Lower leg skin (tissue), 3 donors: ENCODE results near the gene ICAM5.

Experiments used
- CTCF ChIP-seq, 3 donors: fragments of 450-650 bp; IDR thresholded peaks; one replicate each; pipeline ENCODE4 v1.5.1; 2016; ENCODE audit warnings: antibody characterized with exemption in 3 of 3, mild to moderate bottlenecking in 3 of 3, moderate library complexity in 2 of 3
- POLR2A ChIP-seq, 2 donors: fragments of 450-650 bp; IDR thresholded peaks; one replicate each; pipeline ENCODE4 v1.6.1; 2016 to 2017; ENCODE audit warnings: antibody characterized with exemption in 2 of 2, mild to moderate bottlenecking in 1 of 2, moderate library complexity in 1 of 2

DNA sequence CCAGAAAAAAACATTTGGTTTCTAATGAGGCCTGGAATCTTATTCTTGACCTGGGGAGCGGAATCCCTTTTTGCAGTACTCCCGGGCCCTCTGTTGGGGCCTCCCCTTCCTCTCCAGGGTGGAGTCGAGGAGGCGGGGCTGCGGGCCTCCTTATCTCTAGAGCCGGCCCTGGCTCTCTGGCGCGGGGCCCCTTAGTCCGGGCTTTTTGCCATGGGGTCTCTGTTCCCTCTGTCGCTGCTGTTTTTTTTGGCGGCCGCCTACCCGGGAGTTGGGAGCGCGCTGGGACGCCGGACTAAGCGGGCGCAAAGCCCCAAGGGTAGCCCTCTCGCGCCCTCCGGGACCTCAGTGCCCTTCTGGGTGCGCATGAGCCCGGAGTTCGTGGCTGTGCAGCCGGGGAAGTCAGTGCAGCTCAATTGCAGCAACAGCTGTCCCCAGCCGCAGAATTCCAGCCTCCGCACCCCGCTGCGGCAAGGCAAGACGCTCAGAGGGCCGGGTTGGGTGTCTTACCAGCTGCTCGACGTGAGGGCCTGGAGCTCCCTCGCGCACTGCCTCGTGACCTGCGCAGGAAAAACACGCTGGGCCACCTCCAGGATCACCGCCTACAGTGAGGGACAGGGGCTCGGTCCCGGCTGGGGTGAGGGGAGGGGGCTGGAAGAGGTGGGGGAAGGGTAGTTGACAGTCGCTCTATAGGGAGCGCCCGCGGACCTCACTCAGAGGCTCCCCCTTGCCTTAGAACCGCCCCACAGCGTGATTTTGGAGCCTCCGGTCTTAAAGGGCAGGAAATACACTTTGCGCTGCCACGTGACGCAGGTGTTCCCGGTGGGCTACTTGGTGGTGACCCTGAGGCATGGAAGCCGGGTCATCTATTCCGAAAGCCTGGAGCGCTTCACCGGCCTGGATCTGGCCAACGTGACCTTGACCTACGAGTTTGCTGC lies 2.7 kb upstream of the ICAM5 start, which contains the start of gene ICAM4:
- no peak for TF ChIP-seq CTCF (IDR thresholded peaks at IDR 0.05)
- no peak for TF ChIP-seq POLR2A (IDR thresholded peaks at IDR 0.05)
